ENCODE measurements around the gene RFT1.

RFT1 gene

GRCh38 chr3:53113293-53114010 lies 16.8 kb downstream of the RFT1 start:
- DNase-seq (ENCODE audit: low read depth), result no peak
- no peak overlapping the region for H3K4me3 ChIP-seq (ENCODE audit: low read length)
- TF ChIP-seq CTCF (conservative IDR thresholded peaks at IDR 0.05; ENCODE audit: low read depth, low read length), result no peak

- no peak for TF ChIP-seq CTCF (conservative IDR thresholded peaks at IDR 0.05; ENCODE audit: low read depth, low read length)
- no peak for DNase-seq (ENCODE audit: low read depth)
- H3K4me3 ChIP-seq (ENCODE audit: low read length), result no peak overlapping the region
These were observed 18.4 kb downstream of the RFT1 start for GRCh38 chr3:53111822-53112221.

GRCh38 chr3:53109891-53110771 lies 20.1 kb downstream of the RFT1 start:
- no peak overlapping the region for H3K4me3 ChIP-seq (ENCODE audit: low read length)
- peak; percentile 54 for TF ChIP-seq CTCF (conservative IDR thresholded peaks at IDR 0.05; ENCODE audit: low read depth, low read length)

GRCh38 chr3:53109190-53109589 lies 21.0 kb downstream of the RFT1 start:
- no peak overlapping the region for H3K4me3 ChIP-seq (ENCODE audit: low read length)
- no peak for TF ChIP-seq CTCF (conservative IDR thresholded peaks at IDR 0.05; ENCODE audit: low read depth, low read length)
- no peak for DNase-seq (ENCODE audit: low read depth)

More at GRCh38 chr3:53109891-53110771, 20.1 kb downstream of the RFT1 start:
- no peak for DNase-seq (ENCODE audit: low read depth)

GRCh38 chr3:53104762-53105161 lies 25.5 kb downstream of the RFT1 start:
- no peak for DNase-seq (ENCODE audit: low read depth)
- no peak for TF ChIP-seq CTCF (conservative IDR thresholded peaks at IDR 0.05; ENCODE audit: low read depth, low read length)
- no peak overlapping the region for H3K4me3 ChIP-seq (ENCODE audit: low read length)

- no peak overlapping the region for H3K4me3 ChIP-seq (ENCODE audit: low read length)
- no peak for DNase-seq (ENCODE audit: low read depth)
- TF ChIP-seq CTCF (conservative IDR thresholded peaks at IDR 0.05; ENCODE audit: low read depth, low read length), result no peak
These were observed 26.6 kb downstream of the RFT1 start for GRCh38 chr3:53103397-53104296.
